GM13977 (cell line): Measurements from ENCODE around the gene TMED8.

ENCODE experiments used
- DNase-seq: peaks from one replicate; pipeline ENCODE4 v3.0.0; 2012; ENCODE audit warnings: low spot score
- CTCF ChIP-seq: IDR thresholded peaks from 2 replicates; pipeline ENCODE4 v1.5.1; 2012; ENCODE audit warnings: mild to moderate bottlenecking, control low read depth; ENCODE audit not compliant: insufficient read depth; ENCODE audit errors: extremely low read depth, missing control alignments
- in situ Hi-C: fragments of 300-500 bp; cut with MboI; formaldehyde crosslinking; loops from one replicate; pipeline ENCODE4 v1.12.0; 2022; ENCODE audit warnings: low sequenced_read_pairs, low pct_unique_long_range_greater_than_20kb, mixed read lengths, inconsistent platforms; ENCODE audit not compliant: unreplicated experiment

The TMED8 gene

GRCh38 chr14:77378701-77379100, 1.8 kb upstream of the TMED8 start:
- no peak for DNase-seq
- in situ Hi-C loops: no loop called here
- no peak for TF ChIP-seq CTCF

- DNase-seq: no peak
- TF ChIP-seq CTCF: no peak
- in situ Hi-C loops: no loop called here
These were observed 579 bp upstream of the TMED8 start for GRCh38 chr14:77377502-77377844.

- in situ Hi-C loops: no loop called here
- peak; percentile 36 for DNase-seq
These were observed 722 bp downstream of the TMED8 start for GRCh38 chr14:77375973-77376770.

GRCh38 chr14:77375164-77375950, 1.5 kb downstream of the TMED8 start:
- in situ Hi-C loops: no loop called here
- peak; percentile 35 for DNase-seq
- TF ChIP-seq CTCF: no peak

More at GRCh38 chr14:77375973-77376770, 722 bp downstream of the TMED8 start:
- TF ChIP-seq CTCF: no peak

- no peak for TF ChIP-seq CTCF
- in situ Hi-C loops: no loop called here
- DNase-seq: peak; percentile 62
These were observed 4.5 kb downstream of the TMED8 start for GRCh38 chr14:77372304-77372841.

- no peak for DNase-seq
- in situ Hi-C loops: no loop called here
- no peak for TF ChIP-seq CTCF
These were observed 7.6 kb downstream of the TMED8 start for GRCh38 chr14:77369285-77369684.
